ENCODE measurements around the gene MED8. TPM values are rescaled to one million over a fixed set of nuclear protein-coding genes. Genes with fewer than 3 reads are reported as not detected.
A peak's percentile ranks its signal among the peaks of the same experiment; 100 is the strongest.

The MED8 gene
- total RNA-seq, 2 donors from 2014 or later: 18.8 to 21.3 TPM

GRCh38 chr1:43338001-43338400 lies 51.6 kb downstream of the MED8 start:
- no peak for TF ChIP-seq CTCF (IDR thresholded peaks at IDR 0.05)
- no peak for DNase-seq (ENCODE audit: low spot score)
- Histone ChIP-seq H3K4me3 (no peak overlapping the region), H3K27me3 (no peaks in the 10 kb centered on the region), H3K9me3 (no peaks in the 10 kb centered on the region), H3K4me1 (peaks cover 0 to 7% of the 10 kb centered on the region in 2 donors), H3K27ac (no peak overlapping the region), H3K36me3 (no peaks in the 10 kb centered on the region)

GRCh38 chr1:43337588-43337987 lies 52.0 kb downstream of the MED8 start, which contains the start of gene MPL:
TSS of gene MPL (plus strand) at chr1:43337818. CDS start at chr1:43337849, 31 bp downstream.
- Histone ChIP-seq H3K27me3 (no peaks in the 10 kb centered on the region), H3K4me1 (peaks cover 0 to 5% of the 10 kb centered on the region in 2 donors), H3K36me3 (no peaks in the 10 kb centered on the region), H3K27ac (no peak within 1 kb of the TSS), H3K9me3 (no peaks in the 10 kb centered on the region), H3K4me3 (no peak within 1 kb of the TSS)
- no peak for TF ChIP-seq CTCF (IDR thresholded peaks at IDR 0.05)
- DNase-seq (ENCODE audit: low spot score): no peak

- DNase-seq (ENCODE audit: low spot score): no peak
- no peak overlapping the region for H3K4me3 ChIP-seq
- TF ChIP-seq CTCF (IDR thresholded peaks at IDR 0.05): no peak
- peaks cover 0 to 18% of the 10 kb centered on the region in 2 donors for H3K4me1 ChIP-seq
- H3K36me3 ChIP-seq: no peaks in the 10 kb centered on the region
- H3K27ac ChIP-seq: peak overlapping the region in 1 of 2 donors; percentile 37
- H3K9me3 ChIP-seq: no peaks in the 10 kb centered on the region
- no peaks in the 10 kb centered on the region for H3K27me3 ChIP-seq
Observed at GRCh38 chr1:43334453-43335205, 55.0 kb downstream of the MED8 start.

Small RNA genes lying within 50 kb of the gene (microRNA-seq; reads per million reads assigned to microRNA genes)
- gene MIR6734 (ENCODE audit: borderline number of aligned reads in 2 of 2, borderline replicate concordance in 1 of 2): 0 to 2.8 reads per million in 2 donors

Other genes starting within 250 kb of the MED8 start
- 10 to 100 TPM; 28.4 to 34.0 TPM for gene EBNA1BP2, start 217.5 kb downstream of the MED8 start, total RNA-seq
- gene CFAP57, start 217.5 kb downstream of the MED8 start, total RNA-seq: under 1 TPM in 1 of 2 donors, not detected in 1; 0.12 TPM
- gene TMEM125, start 119.8 kb downstream of the MED8 start, total RNA-seq: 1 to 10 TPM in 1 of 2 donors, under 1 TPM in 1; 0.70 to 2.1 TPM
- not detected for gene C1orf210, start 104.2 kb downstream of the MED8 start, total RNA-seq
- gene TIE1, start 88.8 kb downstream of the MED8 start, total RNA-seq: 10 to 100 TPM; 23.6 to 51.7 TPM
- gene MPL, start 52.0 kb downstream of the MED8 start, total RNA-seq: under 1 TPM in 1 of 2 donors, not detected in 1; 0.39 TPM
- gene CDC20, start 30.8 kb downstream of the MED8 start, total RNA-seq: 1 to 10 TPM in 1 of 2 donors, under 1 TPM in 1; 0.63 to 2.5 TPM
- 10 to 100 TPM; 24.3 to 41.4 TPM for gene ELOVL1, start 21.8 kb downstream of the MED8 start, total RNA-seq
- gene SZT2, start 99 bp upstream of the MED8 start, total RNA-seq: 10 to 100 TPM; 17.5 to 22.8 TPM
- gene HYI, start 64.1 kb upstream of the MED8 start, total RNA-seq: 10 to 100 TPM; 17.3 to 23.0 TPM
- 10 to 100 TPM in 1 of 2 donors, 1 to 10 TPM in 1; 7.4 to 27.7 TPM for gene PTPRF, start 141.1 kb upstream of the MED8 start, total RNA-seq

Measured in right atrium auricular region (tissue), 2 donors.